ENCODE results near the gene GPAM.

- TF ChIP-seq ZNF281 (CRISPR knock-in tag; IDR thresholded peaks at IDR 0.05) (no peak), MAX (CRISPR knock-in tag; IDR thresholded peaks at IDR 0.05) (no peak), USF1 (CRISPR knock-in tag; IDR thresholded peaks at IDR 0.05) (no peak)
Observed at GRCh38 chr10:112226439-112227248, 43.1 kb upstream of the GPAM start.

Data from WTC11 (cell line).